ENCODE measurements around the gene NR0B2.
"Not testable (repeated sequence)": the region's sequence is repeated elsewhere in the genome, so short reads cannot be mapped to it uniquely, and the experiment has no call there.

NR0B2 gene

GRCh38 chr1:26894263-26894662, 19.5 kb downstream of the NR0B2 start:
- no peak for DNase-seq (ENCODE audit: extremely low read depth in 1 of 2, low read depth in 1 of 2)

GRCh38 chr1:26890467-26890796, 23.3 kb downstream of the NR0B2 start:
- no peak for DNase-seq (ENCODE audit: extremely low read depth in 1 of 2, low read depth in 1 of 2)

GRCh38 chr1:26889551-26890466, 24.0 kb downstream of the NR0B2 start, which contains the start of gene GPN2:
GPN2 (minus strand) TSS chr1:26890283; CDS start chr1:26890096, 187 bp downstream.
- DNase-seq (ENCODE audit: extremely low read depth in 1 of 2, low read depth in 1 of 2) = peak; percentile 27 to 67

- no peak for DNase-seq (ENCODE audit: extremely low read depth in 1 of 2, low read depth in 1 of 2)
These were observed 25.5 kb downstream of the NR0B2 start for GRCh38 chr1:26888231-26888630.

GRCh38 chr1:26887125-26887524, 26.6 kb downstream of the NR0B2 start:
- DNase-seq (ENCODE audit: extremely low read depth in 1 of 2, low read depth in 1 of 2) = no peak

GRCh38 chr1:26882696-26883463, 30.9 kb downstream of the NR0B2 start:
- DNase-seq (ENCODE audit: extremely low read depth in 1 of 2, low read depth in 1 of 2) = no peak

- DNase-seq (ENCODE audit: extremely low read depth in 1 of 2, low read depth in 1 of 2) = not testable (repeated sequence)
These were observed 32.2 kb downstream of the NR0B2 start for GRCh38 chr1:26881611-26882010.

- no peak for DNase-seq (ENCODE audit: extremely low read depth in 1 of 2, low read depth in 1 of 2)
These were observed 34.0 kb downstream of the NR0B2 start for GRCh38 chr1:26879793-26880192.

- DNase-seq (ENCODE audit: extremely low read depth in 1 of 2, low read depth in 1 of 2) = no peak
These were observed 36.4 kb downstream of the NR0B2 start for GRCh38 chr1:26877326-26877725.

- no peak for DNase-seq (ENCODE audit: extremely low read depth in 1 of 2, low read depth in 1 of 2)
These were observed 38.9 kb downstream of the NR0B2 start for GRCh38 chr1:26874896-26875295.

GRCh38 chr1:26873097-26873496, 40.7 kb downstream of the NR0B2 start:
- DNase-seq (ENCODE audit: extremely low read depth in 1 of 2, low read depth in 1 of 2) = not testable (repeated sequence)

- DNase-seq (ENCODE audit: extremely low read depth in 1 of 2, low read depth in 1 of 2) = peak; percentile 79 to 90
These were observed 48.9 kb downstream of the NR0B2 start for GRCh38 chr1:26864610-26865480.

- DNase-seq (ENCODE audit: extremely low read depth in 1 of 2, low read depth in 1 of 2) = no peak
These were observed 50.1 kb downstream of the NR0B2 start for GRCh38 chr1:26863685-26864077.

GRCh38 chr1:26862781-26863684, 50.7 kb downstream of the NR0B2 start, which contains the start of gene SFN:
SFN (plus strand) TSS chr1:26863149; CDS start chr1:26863213, 64 bp downstream.
- DNase-seq (ENCODE audit: extremely low read depth in 1 of 2, low read depth in 1 of 2) = peak in 1 of 2 donors; percentile 9

GRCh38 chr1:26861889-26862378, 51.8 kb downstream of the NR0B2 start:
- DNase-seq (ENCODE audit: extremely low read depth in 1 of 2, low read depth in 1 of 2) = no peak
